Measurements from ENCODE around the gene PRELID2. TPM values are rescaled to one million over a fixed set of nuclear protein-coding genes. Genes with fewer than 3 reads are reported as not detected.

Gene PRELID2
- total and polyA plus RNA-seq, 2 donors from 2014 or later, result 3.8 to 12.1 TPM

DNA sequence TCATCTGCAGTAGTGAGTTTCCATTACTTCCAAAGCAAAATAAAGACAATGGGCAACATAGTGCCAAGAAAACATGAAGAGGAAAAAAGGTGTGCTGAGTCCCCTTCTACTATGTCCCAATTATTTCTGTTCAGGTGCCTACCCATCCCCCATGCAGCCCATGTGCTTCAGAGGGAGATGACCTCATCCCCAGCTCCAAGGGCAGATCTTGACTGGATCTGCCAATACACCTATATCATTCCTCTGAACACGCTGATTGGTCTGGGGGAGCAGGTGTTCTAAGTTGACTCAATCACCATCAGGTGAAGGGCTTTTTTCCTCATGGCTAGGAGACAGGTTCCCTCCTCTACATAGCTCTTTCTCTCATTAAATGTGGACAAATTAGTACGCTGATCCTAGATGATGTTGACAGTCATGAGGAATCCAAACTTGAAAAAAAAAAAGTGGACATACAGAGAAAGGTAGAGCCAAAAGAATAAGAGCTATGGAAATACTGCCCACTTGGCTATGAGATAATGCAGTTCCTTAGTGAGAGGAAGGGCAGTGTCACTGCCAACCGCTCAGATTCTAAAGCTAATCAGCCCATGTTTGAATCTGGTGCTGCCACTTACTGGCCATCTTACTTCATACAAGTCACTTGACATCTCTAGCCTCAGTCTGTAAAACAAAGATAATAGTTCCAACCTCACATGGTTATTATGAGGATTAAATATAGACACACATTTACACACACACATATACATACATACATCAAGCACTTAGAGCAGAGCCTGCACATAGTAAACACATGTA is 23.1 kb downstream of the PRELID2 start:
- no peak overlapping the region for H3K27ac ChIP-seq (ENCODE audit: low read depth in 2 of 2, low read length in 2 of 2)
- DNase-seq (peak in 2 of 5 donors; percentile 30 to 39), FAIRE-seq (no peak)
- no peaks in the 10 kb centered on the region for H3K27me3 ChIP-seq (ENCODE audit: control insufficient read depth, insufficient read depth, low read length)
- no peaks in the 10 kb centered on the region for H3K4me1 ChIP-seq (ENCODE audit: control insufficient read depth in 2 of 3, insufficient read depth in 2 of 3, low read depth in 1 of 3, low read length in 3 of 3)
- intact Hi-C loops (cut with DNase I), result no loop called here
- H3K9ac ChIP-seq (ENCODE audit: low read length in 3 of 3), result no peak overlapping the region
- H3K9me3 ChIP-seq (ENCODE audit: control insufficient read depth in 2 of 3, insufficient read depth in 1 of 3, low read length in 3 of 3), result no peaks in the 10 kb centered on the region
- no peaks in the 10 kb centered on the region for H3K36me3 ChIP-seq (ENCODE audit: control insufficient read depth in 2 of 3, insufficient read depth in 3 of 3, low read length in 3 of 3)
- TF ChIP-seq CTCF (IDR thresholded peaks at IDR 0.05; ENCODE audit: borderline replicate concordance, extremely low read depth, insufficient read depth), result peak; percentile 27
- no peak overlapping the region for H3K4me3 ChIP-seq (ENCODE audit: low read length in 3 of 3)

DNA sequence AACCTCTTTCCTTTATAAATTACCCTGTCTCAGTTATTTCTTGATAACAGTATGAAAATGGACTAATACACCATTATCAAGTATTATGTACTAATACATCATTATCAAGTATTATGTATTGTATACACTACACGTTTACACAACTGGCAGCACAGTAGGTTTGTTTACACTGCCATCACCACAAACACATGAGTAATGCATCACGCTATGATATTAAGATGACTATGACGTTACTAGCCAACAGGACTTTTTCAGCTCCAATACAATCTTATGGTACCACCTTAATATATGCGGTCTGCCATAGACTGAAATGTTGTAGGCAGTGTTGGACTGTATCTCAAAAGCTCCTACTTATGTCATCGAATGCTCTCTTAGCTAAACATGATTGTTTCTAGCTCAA is 28.2 kb downstream of the PRELID2 start:
- no peak for DNase-seq
- no peak for FAIRE-seq
- no peak for TF ChIP-seq CTCF (IDR thresholded peaks at IDR 0.05; ENCODE audit: borderline replicate concordance, extremely low read depth, insufficient read depth)
- Histone ChIP-seq H3K9me3 (ENCODE audit: control insufficient read depth in 2 of 3, insufficient read depth in 1 of 3, low read length in 3 of 3) (no peaks in the 10 kb centered on the region), H3K27me3 (ENCODE audit: control insufficient read depth, insufficient read depth, low read length) (no peaks in the 10 kb centered on the region), H3K36me3 (ENCODE audit: control insufficient read depth in 2 of 3, insufficient read depth in 3 of 3, low read length in 3 of 3) (no peaks in the 10 kb centered on the region), H3K4me3 (ENCODE audit: low read length in 3 of 3) (no peak overlapping the region), H3K4me1 (ENCODE audit: control insufficient read depth in 2 of 3, insufficient read depth in 2 of 3, low read depth in 1 of 3, low read length in 3 of 3) (no peaks in the 10 kb centered on the region), H3K9ac (ENCODE audit: low read length in 3 of 3) (no peak overlapping the region), H3K27ac (ENCODE audit: low read depth in 2 of 2, low read length in 2 of 2) (no peak overlapping the region)
- intact Hi-C loops (cut with DNase I), result no loop called here

DNA sequence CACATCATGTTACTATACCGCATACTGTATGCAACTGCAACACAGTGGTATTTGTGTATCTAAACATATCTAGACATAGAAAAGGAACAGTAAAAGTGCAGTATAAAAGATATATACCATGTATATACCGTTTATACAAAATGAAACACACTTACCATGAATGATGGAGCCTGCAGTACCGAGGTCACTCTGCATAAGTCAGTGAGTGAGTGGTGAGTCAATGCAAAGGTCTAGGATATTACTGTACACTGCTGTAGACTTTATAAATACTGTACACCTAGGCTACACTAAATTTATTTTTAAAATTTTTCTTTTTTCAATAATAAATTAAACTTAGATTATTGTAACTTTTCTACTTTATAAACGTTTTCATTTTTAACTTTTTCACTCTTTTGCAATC is 29.3 kb downstream of the PRELID2 start:
- H3K36me3 ChIP-seq (ENCODE audit: control insufficient read depth in 2 of 3, insufficient read depth in 3 of 3, low read length in 3 of 3), result no peaks in the 10 kb centered on the region
- H3K27ac ChIP-seq (ENCODE audit: low read depth in 2 of 2, low read length in 2 of 2), result no peak overlapping the region
- FAIRE-seq, result no peak
- intact Hi-C loops (cut with DNase I), result no loop called here
- no peak for DNase-seq
- no peaks in the 10 kb centered on the region for H3K9me3 ChIP-seq (ENCODE audit: control insufficient read depth in 2 of 3, insufficient read depth in 1 of 3, low read length in 3 of 3)
- no peak for TF ChIP-seq CTCF (IDR thresholded peaks at IDR 0.05; ENCODE audit: borderline replicate concordance, extremely low read depth, insufficient read depth)
- H3K9ac ChIP-seq (ENCODE audit: low read length in 3 of 3), result no peak overlapping the region
- H3K4me1 ChIP-seq (ENCODE audit: control insufficient read depth in 2 of 3, insufficient read depth in 2 of 3, low read depth in 1 of 3, low read length in 3 of 3), result no peaks in the 10 kb centered on the region
- no peak overlapping the region for H3K4me3 ChIP-seq (ENCODE audit: low read length in 3 of 3)
- no peaks in the 10 kb centered on the region for H3K27me3 ChIP-seq (ENCODE audit: control insufficient read depth, insufficient read depth, low read length)
